A549 (cell line): Measurements from ENCODE around the gene MRPL18. TPM values are rescaled to one million over a fixed set of nuclear protein-coding genes. Genes with fewer than 3 reads are reported as not detected.

Experiments used
- ATAC-seq, 2 experiments: fragments of 200-7000 bp in 1 of 2; fragments of >200 bp in 1 of 2; cut with Nextera tagmentation in 1 of 2; cut with Tn5 transposase in 1 of 2; 3 replicates each; pipeline versions ENCODE4 v1.8.0 to v1.9.1; 2018 to 2020; ENCODE audit warnings: mild to moderate bottlenecking in 1 of 2, moderate library complexity in 1 of 2
- CTCF ChIA-PET: fragments of 300-600 bp; sonication (Branson Sonifier 250); formaldehyde crosslinking; extraction: SDS; loops from one replicate; lab custom pipeline; 2021; ENCODE audit warnings: antibody characterized with exemption, inconsistent platforms; lab: Yijun Ruan, JAX
- POLR2A ChIA-PET: fragments of 350-600 bp; formaldehyde crosslinking; extraction: SDS; loops from one replicate; lab custom pipeline; 2021; ENCODE audit warnings: antibody characterized with exemption, inconsistent platforms; lab: Yijun Ruan, JAX
- DNase-seq, 2 experiments: peaks; one replicate each; pipeline versions ENCODE4 v3.0.0 to v3.0.0-alpha.2; 2011 to 2016; ENCODE audit warnings: low read depth in 1 of 2, low spot score in 1 of 2
- FAIRE-seq: peaks from 2 replicates; lab custom pipeline; 2011; peaks lifted over from hg19 to GRCh38; lab: Jason Lieb, UNC
- H3K27ac ChIP-seq, 2 experiments: fragments of >200 bp; sonication (Bioruptor Twin); formaldehyde crosslinking; 3 replicates each; pipeline ENCODE4 v1.5.1; 2016 to 2017
- H3K4me1 ChIP-seq: fragments of >200 bp; sonication (Bioruptor Twin); formaldehyde crosslinking; 3 replicates; pipeline ENCODE4 v1.6.1; 2016
- H3K4me2 ChIP-seq: fragments of >200 bp; sonication (Bioruptor Twin); formaldehyde crosslinking; 3 replicates; pipeline ENCODE4 v1.6.1; 2016
- H3K4me3 ChIP-seq: fragments of >200 bp; sonication (Bioruptor Twin); formaldehyde crosslinking; 3 replicates; pipeline ENCODE4 v1.5.1; 2016
- H3K9me3 ChIP-seq: fragments of >200 bp; sonication (Bioruptor Twin); formaldehyde crosslinking; 3 replicates; pipeline ENCODE4 v1.6.1; 2016
- BCL3 ChIP-seq: fragments of >200 bp; sonication (Bioruptor Twin); formaldehyde crosslinking; IDR thresholded peaks from 3 replicates; pipeline ENCODE4 v1.6.1; 2016
- CBX8 ChIP-seq: fragments of 200-600 bp; sonication (generic); IDR thresholded peaks from 2 replicates; pipeline ENCODE4 v1.6.1; 2016
- CHD4 ChIP-seq: fragments of 200-600 bp; sonication (generic); IDR thresholded peaks from 2 replicates; pipeline ENCODE4 v1.6.1; 2016; ENCODE audit warnings: antibody characterized with exemption, mild to moderate bottlenecking, borderline replicate concordance
- ELK1 ChIP-seq: fragments of 150-350 bp; IDR thresholded peaks from 2 replicates; pipeline ENCODE4 v1.6.1; 2014; ENCODE audit warnings: low read depth, mild to moderate bottlenecking, low read length
- EP300 ChIP-seq, 2 experiments: fragments of >200 bp; sonication (Bioruptor Twin); formaldehyde crosslinking; IDR thresholded peaks; 2 replicates in 1 of 2; 3 replicates in 1 of 2; pipeline ENCODE4 v1.6.1; 2016 to 2017
- ESRRA ChIP-seq: fragments of 150-350 bp; IDR thresholded peaks from 2 replicates; pipeline ENCODE4 v1.6.1; 2014; ENCODE audit warnings: mild to moderate bottlenecking, low read length, borderline replicate concordance
- FOSB ChIP-seq: fragments of 250-450 bp; sonication (Bioruptor Pico); IDR thresholded peaks from 2 replicates; pipeline ENCODE4 v1.5.0; 2020; ENCODE audit warnings: mild to moderate bottlenecking, moderate library complexity
- FOSL2 ChIP-seq, 2 experiments: fragments of 450-650 bp in 1 of 2; fragments of >200 bp in 1 of 2; sonication (Bioruptor Twin) in 1 of 2; formaldehyde crosslinking; IDR thresholded peaks; 2 replicates each; pipeline versions ENCODE4 v1.5.0 to v1.6.1; 2016 to 2020; ENCODE audit warnings: mild to moderate bottlenecking in 1 of 2, moderate library complexity in 1 of 2
- HES2 ChIP-seq: fragments of >200 bp; sonication (Bioruptor Twin); formaldehyde crosslinking; IDR thresholded peaks from 2 replicates; pipeline ENCODE4 v1.6.1; 2016
- HOXA7 ChIP-seq: fragments of 250-450 bp; sonication (Bioruptor Pico); IDR thresholded peaks from 2 replicates; pipeline ENCODE4 v1.5.0; 2020; ENCODE audit warnings: mild to moderate bottlenecking, moderate library complexity
- HOXB13 ChIP-seq: fragments of 250-450 bp; sonication (Bioruptor Pico); IDR thresholded peaks from 2 replicates; pipeline ENCODE4 v1.5.0; 2020; ENCODE audit warnings: low read depth, mild to moderate bottlenecking, moderate library complexity
- JUNB ChIP-seq: fragments of >200 bp; sonication (Bioruptor Twin); formaldehyde crosslinking; IDR thresholded peaks from 2 replicates; pipeline ENCODE4 v1.6.1; 2016
- KDM1A ChIP-seq: fragments of 200-600 bp; sonication (generic); IDR thresholded peaks from 2 replicates; pipeline ENCODE4 v1.6.1; 2016; ENCODE audit warnings: low read depth, mild to moderate bottlenecking
- MAFK ChIP-seq: fragments of 450-650 bp; IDR thresholded peaks from 2 replicates; pipeline ENCODE4 v1.6.1; 2014; ENCODE audit not compliant: partially characterized antibody
- MAZ ChIP-seq: fragments of 150-350 bp; IDR thresholded peaks from 2 replicates; pipeline ENCODE4 v1.6.1; 2014; ENCODE audit warnings: antibody characterized with exemption, low read depth, low read length, borderline replicate concordance
- MYC ChIP-seq: IDR thresholded peaks from 2 replicates; pipeline ENCODE4 v1.6.1; 2012; ENCODE audit warnings: mild to moderate bottlenecking, inconsistent platforms, low read length, improper control_type of control experiment, borderline replicate concordance
- PBX3 ChIP-seq: IDR thresholded peaks from 2 replicates; pipeline ENCODE4 v1.6.1; 2012
- RARB ChIP-seq: fragments of 250-450 bp; sonication (Bioruptor Pico); IDR thresholded peaks from 2 replicates; pipeline ENCODE4 v1.8.0; 2021; ENCODE audit warnings: mild to moderate bottlenecking, moderate library complexity
- RFX5 ChIP-seq: fragments of 450-650 bp; IDR thresholded peaks from 2 replicates; pipeline ENCODE4 v1.7.1; 2014; ENCODE audit warnings: antibody characterized with exemption, mild to moderate bottlenecking, moderate library complexity
- USF2 ChIP-seq: fragments of 450-650 bp; IDR thresholded peaks from 2 replicates; pipeline ENCODE4 v1.6.1; 2014; ENCODE audit warnings: antibody characterized with exemption
- WGBS: methylation state at CpG from one replicate; pipeline ENCODE4 v1.1.6; 2017; ENCODE audit errors: missing lambda C conversion rate; 5-methylcytosine and 5-hydroxymethylcytosine counted together
- polyA plus RNA-seq, 4 experiments: library from polyadenylated mRNA; depleted of rRNA in 3 of 4; stranded (reverse); fragments of >200 nt; fragmentation: RNase III in 1 of 4; extraction: RNeasy Plus Mini Kit Qiagen cat#74134 plus additional on column Dnase treatment in 1 of 4; gene quantifications; 2 replicates in 3 of 4; 3 replicates in 1 of 4; pipeline ENCODE4 v1.2.3, GENCODE V29; 2011 to 2017

Gene MRPL18
- polyA plus RNA-seq, 2 of the 4 experiments (the other 2 are of a cell fraction) = 115 to 142 TPM

GRCh38 chr6:159769470-159769869 is 20.8 kb upstream of the MRPL18 start:
- Histone ChIP-seq H3K27ac (no peak overlapping the region), H3K4me3 (no peak overlapping the region)
- FAIRE-seq = no peak
- TF ChIP-seq CHD4 (no peak), KDM1A (no peak), PBX3 (no peak), HES2 (no peak), FOSL2 (IDR thresholded peaks at IDR 0.05) (no peak), FOSL2 (CRISPR knock-in tag; IDR thresholded peaks at IDR 0.05) (no peak), ESRRA (no peak), MAZ (no peak)
- TF ChIP-seq, all 56 proteins: peak for 0
- H3K4me1 ChIP-seq = no peaks in the 10 kb centered on the region
- ChIA-PET POLR2A (no interaction called here), CTCF (interaction anchor here (0.6 kb wide), 1 partner anchor 13 kb away, joined by 3 read pairs; no protein-coding TSS in a partner anchor)
- DNase-seq (no peak), ATAC-seq (no peak)
- no peaks in the 10 kb centered on the region for H3K9me3 ChIP-seq
- no peak overlapping the region for H3K4me2 ChIP-seq

GRCh38 chr6:159772196-159772595 is 18.1 kb upstream of the MRPL18 start:
- H3K27ac ChIP-seq = no peak overlapping the region
- 40% methylated on average over 1 of the region's 1 CpG for WGBS
- TF ChIP-seq CHD4 = no peak
- TF ChIP-seq MYC = no peak
- no peak for TF ChIP-seq HOXA7 (CRISPR knock-in tag)
- no peak for TF ChIP-seq FOSB (CRISPR knock-in tag)
- TF ChIP-seq BCL3 = no peak
- no peak for TF ChIP-seq USF2
- TF ChIP-seq RARB (CRISPR knock-in tag) = no peak
- no peak for TF ChIP-seq MAFK
- TF ChIP-seq CBX8 = no peak
- no peak for TF ChIP-seq RFX5
- ChIA-PET POLR2A (interaction anchor here (1.0 kb wide), 1 partner anchor 18 kb away, joined by 3 read pairs; the partner anchor contains the start of gene TCP1), CTCF (interaction anchor here (2.0 kb wide), 1 partner anchor 11 kb away, joined by 7 read pairs; no protein-coding TSS in a partner anchor)
- no peak for DNase-seq
- H3K4me3 ChIP-seq = no peak overlapping the region
- no peak for FAIRE-seq
- no peaks in the 10 kb centered on the region for H3K4me1 ChIP-seq
- H3K9me3 ChIP-seq = no peaks in the 10 kb centered on the region
- ATAC-seq = no peak
- H3K4me2 ChIP-seq = no peak overlapping the region

- ChIA-PET POLR2A (no interaction called here), CTCF (no interaction called here)
- DNase-seq (no peak), FAIRE-seq (no peak), ATAC-seq (no peak)
- WGBS = 85% methylated on average over 7 of the region's 7 CpGs
- H3K4me3 ChIP-seq = no peak overlapping the region
- TF ChIP-seq JUNB (no peak), MAFK (no peak), MAZ (no peak), HOXB13 (CRISPR knock-in tag) (no peak), EP300 (IDR thresholded peaks at IDR 0.05) (no peak), ELK1 (no peak)
- H3K4me1 ChIP-seq = no peaks in the 10 kb centered on the region
- no peak overlapping the region for H3K27ac ChIP-seq
- no peak overlapping the region for H3K4me2 ChIP-seq
- no peaks in the 10 kb centered on the region for H3K9me3 ChIP-seq
Observed at GRCh38 chr6:159777240-159777904, 12.9 kb upstream of the MRPL18 start.
